H9 (cell line): Measurements from ENCODE around the gene TMC6. TPM values are rescaled to one million over a fixed set of nuclear protein-coding genes. Genes with fewer than 3 reads are reported as not detected.

ENCODE experiments used
- DNase-seq: peaks from one replicate; pipeline ENCODE4 v3.0.0-alpha.2; 2017
- H2AFZ ChIP-seq: one replicate; pipeline ENCODE4 v1.6.1; 2013; ENCODE audit warnings: mild to moderate bottlenecking, low read length, control low read depth, moderate library complexity
- H2AK5ac ChIP-seq: 2 replicates; pipeline ENCODE4 v1.6.1; 2013; ENCODE audit warnings: low read length, control low read depth, mixed read lengths; ENCODE audit not compliant: insufficient read length
- H2BK120ac ChIP-seq: one replicate; pipeline ENCODE4 v1.6.1; 2013; ENCODE audit warnings: low read depth, mild to moderate bottlenecking, low read length, control low read depth, inconsistent platforms; ENCODE audit not compliant: poor library complexity, severe bottlenecking
- H2BK12ac ChIP-seq: 2 replicates; pipeline ENCODE4 v1.6.1; 2013; ENCODE audit warnings: low read length, control low read depth, mixed read lengths, low read depth; ENCODE audit not compliant: insufficient read length
- H2BK15ac ChIP-seq: 2 replicates; pipeline ENCODE4 v1.6.1; 2013; ENCODE audit warnings: low read depth, low read length, control low read depth
- H2BK20ac ChIP-seq: one replicate; pipeline ENCODE4 v1.6.1; 2013; ENCODE audit warnings: low read depth, mild to moderate bottlenecking, low read length, control low read depth, inconsistent platforms; ENCODE audit not compliant: poor library complexity, severe bottlenecking
- H2BK5ac ChIP-seq: 2 replicates; pipeline ENCODE4 v1.6.1; 2013; ENCODE audit warnings: low read length, control low read depth, mixed read lengths; ENCODE audit not compliant: insufficient read length
- H3K14ac ChIP-seq: 2 replicates; pipeline ENCODE4 v1.6.1; 2013; ENCODE audit warnings: low read length, control low read depth; ENCODE audit not compliant: insufficient read depth
- H3K18ac ChIP-seq: 2 replicates; pipeline ENCODE4 v1.6.1; 2013; ENCODE audit warnings: low read depth, mild to moderate bottlenecking, mixed read lengths, low read length, control low read depth; ENCODE audit not compliant: insufficient read length
- H3K23ac ChIP-seq: 2 replicates; pipeline ENCODE4 v1.6.1; 2013; ENCODE audit warnings: low read length, control low read depth, mixed read lengths, low read depth; ENCODE audit not compliant: insufficient read length
- H3K23me2 ChIP-seq: 2 replicates; pipeline ENCODE4 v1.6.1; 2013; ENCODE audit warnings: low read depth, mild to moderate bottlenecking, mixed read lengths, low read length, control low read depth; ENCODE audit not compliant: insufficient read length, poor library complexity, severe bottlenecking
- H3K27ac ChIP-seq: 2 replicates; pipeline ENCODE4 v1.5.1; 2013; ENCODE audit warnings: low read length, control low read depth, mixed read lengths, low read depth; ENCODE audit not compliant: insufficient read length
- H3K27me3 ChIP-seq: 2 replicates; pipeline ENCODE4 v1.6.1; 2013; ENCODE audit warnings: low read length, control low read depth, inconsistent platforms; ENCODE audit not compliant: insufficient read depth
- H3K4ac ChIP-seq: 2 replicates; pipeline ENCODE4 v1.6.1; 2013; ENCODE audit warnings: low read depth, mild to moderate bottlenecking, control low read depth, inconsistent platforms, low read length, moderate library complexity
- H3K4me1 ChIP-seq: 2 replicates; pipeline ENCODE4 v1.6.1; 2013; ENCODE audit warnings: low read length, control low read depth, inconsistent platforms; ENCODE audit not compliant: insufficient read depth
- H3K4me2 ChIP-seq: 2 replicates; pipeline ENCODE4 v1.6.1; 2013; ENCODE audit warnings: low read length, control low read depth, mixed read lengths; ENCODE audit not compliant: insufficient read length, insufficient read depth
- H3K56ac ChIP-seq: 2 replicates; pipeline ENCODE4 v1.6.1; 2013; ENCODE audit warnings: low read depth, mild to moderate bottlenecking, mixed read lengths, low read length, control low read depth; ENCODE audit not compliant: insufficient read length
- H3K79me1 ChIP-seq: 2 replicates; pipeline ENCODE4 v1.6.1; 2013; ENCODE audit warnings: low read depth, mild to moderate bottlenecking, moderate library complexity, low read length, control low read depth, inconsistent platforms; ENCODE audit not compliant: insufficient read depth, poor library complexity, severe bottlenecking
- H3K79me2 ChIP-seq: 2 replicates; pipeline ENCODE4 v1.6.1; 2013; ENCODE audit warnings: low read length, control low read depth, inconsistent platforms; ENCODE audit not compliant: insufficient read depth
- H3K9ac ChIP-seq: 2 replicates; pipeline ENCODE4 v1.6.1; 2013; ENCODE audit warnings: low read length, control low read depth, mixed read lengths; ENCODE audit not compliant: insufficient read length; ENCODE audit errors: extremely low read depth
- H3K9me3 ChIP-seq: one replicate; pipeline ENCODE4 v1.6.1; 2013; ENCODE audit warnings: low read depth, low read length, inconsistent platforms; ENCODE audit not compliant: control insufficient read depth
- H3T11ph ChIP-seq: one replicate; pipeline ENCODE4 v1.6.1; 2013; ENCODE audit warnings: mild to moderate bottlenecking, low read length, control low read depth, inconsistent platforms
- H4K20me1 ChIP-seq: one replicate; pipeline ENCODE4 v1.6.1; 2013; ENCODE audit not compliant: control insufficient read depth, insufficient read length, insufficient read depth
- H4K5ac ChIP-seq: 2 replicates; pipeline ENCODE4 v1.6.1; 2013; ENCODE audit warnings: low read depth, mild to moderate bottlenecking, mixed read lengths, low read length, control low read depth; ENCODE audit not compliant: insufficient read length
- H4K8ac ChIP-seq: replicated peaks from 2 replicates; pipeline ENCODE4 v1.6.1; 2013; ENCODE audit warnings: low read length, control low read depth, mixed read lengths, low read depth; ENCODE audit not compliant: insufficient read length
- H4K91ac ChIP-seq: 2 replicates; pipeline ENCODE4 v1.6.1; 2013; ENCODE audit warnings: low read depth, mild to moderate bottlenecking, moderate library complexity, mixed read lengths, low read length, control low read depth; ENCODE audit not compliant: insufficient read length
- H3K27ac Mint-ChIP-seq, 3 experiments: 2 replicates in 2 of 3; 3 replicates in 1 of 3; pipeline ENCODE4 v1.8.0; 2020 to 2021; ENCODE audit warnings: mixed read lengths in 3 of 3, mild to moderate bottlenecking in 1 of 3, moderate library complexity in 1 of 3
- H3K27me3 Mint-ChIP-seq: 2 replicates; pipeline ENCODE4 v1.8.0; 2021; ENCODE audit warnings: low read depth, mild to moderate bottlenecking, moderate library complexity, mixed read lengths
- H3K36me3 Mint-ChIP-seq, 3 experiments: 2 replicates in 2 of 3; 3 replicates in 1 of 3; pipeline ENCODE4 v1.8.0; 2020 to 2021; ENCODE audit warnings: low read depth in 3 of 3, mixed read lengths in 3 of 3; ENCODE audit not compliant: insufficient read depth in 1 of 3
- H3K4me1 Mint-ChIP-seq, 2 experiments: 2 replicates each; pipeline ENCODE4 v1.8.0; 2020; ENCODE audit warnings: mixed read lengths in 2 of 2
- H3K4me3 Mint-ChIP-seq, 2 experiments: 2 replicates in 1 of 2; 3 replicates in 1 of 2; pipeline ENCODE4 v1.8.0; 2020 to 2021; ENCODE audit warnings: mild to moderate bottlenecking in 2 of 2, mixed read lengths in 2 of 2, moderate library complexity in 1 of 2
- H3K9me3 Mint-ChIP-seq, 2 experiments: 2 replicates in 1 of 2; 3 replicates in 1 of 2; pipeline ENCODE4 v1.8.0; 2020; ENCODE audit warnings: mild to moderate bottlenecking in 2 of 2, mixed read lengths in 2 of 2, moderate library complexity in 1 of 2
- WGBS: extraction: QIAGEN DNeasy Blood & Tissue Kit; methylation state at CpG from one replicate; pipeline ENCODE4 v1.1.7; 2013; ENCODE audit warnings: missing lambda C conversion rate, low lambda C conversion rate, mixed read lengths; ENCODE audit not compliant: insufficient read length; ENCODE audit errors: extremely low coverage; 5-methylcytosine and 5-hydroxymethylcytosine counted together
- total RNA-seq: library from RNA; stranded (reverse); gene quantifications from 2 replicates; pipeline ENCODE4 v1.2.1, GENCODE V29; 2021
- TF ChIP-seq, protein P1 (sequence below): fragments of 200-600 bp; sonication (generic); conservative IDR thresholded peaks from 3 replicates; pipeline ENCODE4 v1.8.0; 2021; ENCODE audit warnings: antibody characterized with exemption, mild to moderate bottlenecking

The TMC6 gene
- total RNA-seq, 1 experiment from 2014 or later, result 86.8 TPM

DNA sequence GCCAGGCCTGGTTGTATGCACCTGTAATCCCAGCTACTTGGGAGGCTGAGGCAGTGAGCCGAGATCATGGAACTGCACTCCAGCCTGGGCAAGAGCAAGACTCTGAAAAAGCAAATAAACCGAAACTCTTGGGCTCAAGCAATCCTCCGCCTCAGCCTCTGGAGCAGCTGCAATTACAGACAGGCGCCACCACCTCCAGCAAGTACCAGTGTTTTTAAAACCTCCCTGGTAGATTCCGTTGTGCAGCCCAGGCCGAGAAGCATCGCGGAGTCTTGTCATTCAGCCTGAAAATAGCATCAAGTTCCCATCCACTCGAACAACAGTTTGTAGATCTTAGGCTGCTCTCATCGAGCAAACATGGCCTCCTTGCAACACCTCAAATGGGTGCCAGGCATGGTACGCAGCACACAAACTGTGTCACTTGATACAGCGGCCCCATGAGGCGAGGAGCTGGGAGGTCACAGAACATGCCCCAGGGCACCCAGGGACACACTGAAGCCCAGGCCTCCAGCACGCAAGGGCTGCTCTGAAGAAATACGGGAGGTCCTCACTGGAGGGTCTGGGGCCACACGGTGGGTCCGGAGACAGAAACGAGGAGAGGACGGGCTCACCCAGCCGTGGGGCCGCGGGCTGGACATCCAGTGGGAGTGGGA is 18.1 kb downstream of the TMC6 start:
- Mint-ChIP-seq H3K4me3 (no peak overlapping the region), H3K27ac (peak overlapping the region in 2 of 3 experiments; percentile 23 to 80; a peak in 1 of 7 replicates), H3K9me3 (no peaks in the 10 kb centered on the region), H3K27me3 (no peaks in the 10 kb centered on the region; the same call in 1 of the 2 replicates), H3K36me3 (peaks cover 2 to 39% (median 10%) of the 10 kb centered on the region in 3 experiments; a peak in 4 of 7 replicates), H3K4me1 (peaks cover 4 to 6% of the 10 kb centered on the region in 2 experiments; a peak in 3 of 4 replicates)
- Histone ChIP-seq H3K23me2 (no peaks in the 10 kb centered on the region), H2AK5ac (no peak overlapping the region), H2AFZ (no peak overlapping the region), H2BK15ac (no peak overlapping the region), H3K27me3 (no peaks in the 10 kb centered on the region), H3K4me2 (no peak overlapping the region), H3K18ac (no peak overlapping the region), H3K4me1 (no peaks in the 10 kb centered on the region), H3K9ac (no peak overlapping the region), H3K9me3 (no peaks in the 10 kb centered on the region), H2BK120ac (no peak overlapping the region), H3K4ac (no peak overlapping the region), H3K27ac (no peak overlapping the region), H2BK5ac (no peak overlapping the region), H3K56ac (no peak overlapping the region), H3T11ph (no peak overlapping the region), H3K79me1 (no peaks in the 10 kb centered on the region), H3K79me2 (no peaks in the 10 kb centered on the region), H4K91ac (no peak overlapping the region), H3K14ac (no peak overlapping the region), H3K23ac (no peak overlapping the region), H4K5ac (no peak overlapping the region), H2BK12ac (no peak overlapping the region), H4K20me1 (no peaks in the 10 kb centered on the region), H2BK20ac (no peak overlapping the region), H4K8ac (no peak overlapping the region)
- TF ChIP-seq, protein P1, sequence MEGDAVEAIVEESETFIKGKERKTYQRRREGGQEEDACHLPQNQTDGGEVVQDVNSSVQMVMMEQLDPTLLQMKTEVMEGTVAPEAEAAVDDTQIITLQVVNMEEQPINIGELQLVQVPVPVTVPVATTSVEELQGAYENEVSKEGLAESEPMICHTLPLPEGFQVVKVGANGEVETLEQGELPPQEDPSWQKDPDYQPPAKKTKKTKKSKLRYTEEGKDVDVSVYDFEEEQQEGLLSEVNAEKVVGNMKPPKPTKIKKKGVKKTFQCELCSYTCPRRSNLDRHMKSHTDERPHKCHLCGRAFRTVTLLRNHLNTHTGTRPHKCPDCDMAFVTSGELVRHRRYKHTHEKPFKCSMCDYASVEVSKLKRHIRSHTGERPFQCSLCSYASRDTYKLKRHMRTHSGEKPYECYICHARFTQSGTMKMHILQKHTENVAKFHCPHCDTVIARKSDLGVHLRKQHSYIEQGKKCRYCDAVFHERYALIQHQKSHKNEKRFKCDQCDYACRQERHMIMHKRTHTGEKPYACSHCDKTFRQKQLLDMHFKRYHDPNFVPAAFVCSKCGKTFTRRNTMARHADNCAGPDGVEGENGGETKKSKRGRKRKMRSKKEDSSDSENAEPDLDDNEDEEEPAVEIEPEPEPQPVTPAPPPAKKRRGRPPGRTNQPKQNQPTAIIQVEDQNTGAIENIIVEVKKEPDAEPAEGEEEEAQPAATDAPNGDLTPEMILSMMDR, result no peak
- DNase-seq, result no peak
- WGBS, result no CpG with 5 or more reads among the region's 22 CpGs
